Mammary epithelial cell (primary cell): ENCODE data around the gene OR1M1.

ENCODE experiments used
- EZH2 ChIP-seq: IDR thresholded peaks from 2 replicates; pipeline ENCODE4 v1.6.1; 2012; ENCODE audit warnings: low read length, inconsistent platforms, borderline replicate concordance
- TF ChIP-seq, protein P1 (sequence below), 2 donors: IDR thresholded peaks in 1 of 2; conservative IDR thresholded peaks in 1 of 2; 2 replicates each; pipeline ENCODE4 v1.5.1; 2011 to 2012; ENCODE audit warnings: inconsistent platforms in 2 of 2, low read length in 2 of 2, mild to moderate bottlenecking in 2 of 2, control low read depth in 1 of 2, low read depth in 1 of 2; ENCODE audit not compliant: insufficient read depth in 1 of 2; ENCODE audit errors: extremely low read depth in 1 of 2

DNA sequence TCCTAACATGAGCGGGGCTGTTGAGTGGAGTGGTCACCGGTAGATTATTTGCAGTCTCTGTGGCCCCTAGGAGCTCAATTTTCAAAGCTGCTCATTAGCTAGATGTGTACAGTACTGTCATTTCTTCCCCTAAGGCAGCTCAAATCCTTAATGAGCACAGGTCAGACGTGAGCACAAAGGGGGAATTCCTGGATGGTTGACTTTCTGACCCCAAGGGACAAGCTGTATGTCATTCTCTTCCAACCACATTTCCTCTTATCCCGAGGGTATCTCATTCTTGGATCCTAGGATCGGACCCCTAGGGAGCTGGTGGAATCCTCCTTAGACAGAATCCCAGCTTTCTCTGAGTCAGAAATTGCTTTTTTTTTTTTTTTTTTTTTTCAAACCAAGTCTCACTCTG, 45.6 kb downstream of the OR1M1 start:
- TF ChIP-seq, protein P1, sequence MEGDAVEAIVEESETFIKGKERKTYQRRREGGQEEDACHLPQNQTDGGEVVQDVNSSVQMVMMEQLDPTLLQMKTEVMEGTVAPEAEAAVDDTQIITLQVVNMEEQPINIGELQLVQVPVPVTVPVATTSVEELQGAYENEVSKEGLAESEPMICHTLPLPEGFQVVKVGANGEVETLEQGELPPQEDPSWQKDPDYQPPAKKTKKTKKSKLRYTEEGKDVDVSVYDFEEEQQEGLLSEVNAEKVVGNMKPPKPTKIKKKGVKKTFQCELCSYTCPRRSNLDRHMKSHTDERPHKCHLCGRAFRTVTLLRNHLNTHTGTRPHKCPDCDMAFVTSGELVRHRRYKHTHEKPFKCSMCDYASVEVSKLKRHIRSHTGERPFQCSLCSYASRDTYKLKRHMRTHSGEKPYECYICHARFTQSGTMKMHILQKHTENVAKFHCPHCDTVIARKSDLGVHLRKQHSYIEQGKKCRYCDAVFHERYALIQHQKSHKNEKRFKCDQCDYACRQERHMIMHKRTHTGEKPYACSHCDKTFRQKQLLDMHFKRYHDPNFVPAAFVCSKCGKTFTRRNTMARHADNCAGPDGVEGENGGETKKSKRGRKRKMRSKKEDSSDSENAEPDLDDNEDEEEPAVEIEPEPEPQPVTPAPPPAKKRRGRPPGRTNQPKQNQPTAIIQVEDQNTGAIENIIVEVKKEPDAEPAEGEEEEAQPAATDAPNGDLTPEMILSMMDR (conservative IDR thresholded peaks at IDR 0.05 in 1 of 2, IDR thresholded peaks at IDR 0.05 in 1 of 2; ENCODE audit: extremely low read depth in 1 of 2, insufficient read depth in 1 of 2, low read depth in 1 of 2, low read length in 2 of 2): no peak
- TF ChIP-seq EZH2: no peak
